GM23248 (cell line): ENCODE results near the gene SMTNL2.

Source experiments
- EZH2 ChIP-seq: fragments of 200-600 bp; sonication (generic); IDR thresholded peaks from 2 replicates; pipeline ENCODE4 v1.6.1; 2018; ENCODE audit warnings: antibody characterized with exemption, mild to moderate bottlenecking; ENCODE audit not compliant: insufficient read depth, poor library complexity, severe bottlenecking
- EZH2phosphoT487 ChIP-seq: fragments of 200-600 bp; sonication (generic); IDR thresholded peaks from 2 replicates; pipeline ENCODE4 v1.6.1; 2018; ENCODE audit warnings: antibody characterized with exemption, moderate library complexity, mild to moderate bottlenecking, low read depth; ENCODE audit not compliant: insufficient read depth

- no peak for TF ChIP-seq EZH2
- no peak for TF ChIP-seq EZH2phosphoT487
Measured at GRCh38 chr17:4542003-4542725, 42.2 kb upstream of the SMTNL2 start.
